Measurements from ENCODE around the gene RPS4Y2. TPM values are rescaled to one million over a fixed set of nuclear protein-coding genes. Genes with fewer than 3 reads are reported as not detected.

The RPS4Y2 gene
- total and polyA plus RNA-seq, 2 of the 13 experiments (the other 11 are each of a cell fraction or from before 2014, with no cell fraction given): not detected

DNA sequence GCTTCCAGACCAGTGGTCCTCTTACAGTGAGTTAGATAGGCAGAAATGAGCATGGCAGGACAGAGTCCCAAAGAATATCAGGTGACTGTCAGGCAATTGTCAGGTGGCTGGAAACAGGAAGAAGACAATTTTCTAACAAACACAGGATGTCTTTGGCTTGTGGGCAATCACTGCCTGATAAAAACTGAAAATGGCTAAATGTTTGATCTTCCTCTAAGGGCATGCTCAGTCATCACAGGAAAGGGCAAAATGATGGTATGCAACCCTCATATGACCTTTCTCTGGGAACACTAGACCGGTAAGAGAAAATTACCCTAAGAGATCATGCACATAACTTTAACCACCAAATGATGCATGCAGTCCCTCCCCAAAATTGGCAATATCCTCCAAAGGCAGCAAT lies 57.6 kb downstream of the RPS4Y2 start (continued):
- TF ChIP-seq ELF3 (CRISPR knock-in tag; IDR thresholded peaks at IDR 0.05) (no peak), NR1H2 (CRISPR knock-in tag; IDR thresholded peaks at IDR 0.05; ENCODE audit: borderline replicate concordance, low read depth) (no peak), ZNF552 (CRISPR knock-in tag; IDR thresholded peaks at IDR 0.05; ENCODE audit: borderline replicate concordance) (no peak), MNT (IDR thresholded peaks at IDR 0.05) (no peak), ZNF17 (CRISPR knock-in tag; IDR thresholded peaks at IDR 0.05) (no peak)

- ChIA-PET CTCF (ENCODE audit: low intra/inter-chr PET ratio, low total read pairs) (no interaction called here), POLR2A (no interaction called here)
- no TSS peak for BruUV-seq (replicated peaks)
- Histone ChIP-seq H3K4me1 (ENCODE audit: insufficient read depth, low read length) (no peaks in the 10 kb centered on the region), H3K4me3 (replicated peaks in 1 of 3; ENCODE audit: insufficient read depth in 1 of 3, low read depth in 2 of 3, low read length in 3 of 3) (no peak overlapping the region), H3K27me3 (ENCODE audit: control insufficient read depth in 1 of 2, insufficient read depth in 2 of 2, low read length in 2 of 2) (no peaks in the 10 kb centered on the region), H3K36me3 (replicated peaks in 1 of 2; ENCODE audit: control insufficient read depth in 1 of 2, insufficient read depth in 2 of 2, low read length in 2 of 2) (no peaks in the 10 kb centered on the region), H3K9ac (ENCODE audit: insufficient read depth, low read depth, low read length) (no peak overlapping the region), H3K27ac (ENCODE audit: extremely low read length, insufficient read depth, low read length) (no peak overlapping the region), H2AFZ (ENCODE audit: low read length) (no peak overlapping the region), H3K79me2 (ENCODE audit: insufficient read depth, low read length) (no peaks in the 10 kb centered on the region), H3K4me2 (ENCODE audit: low read depth, low read length) (no peak overlapping the region), H3K9me3 (ENCODE audit: low read length) (peaks cover 47% of the 10 kb centered on the region), H4K20me1 (ENCODE audit: insufficient read depth, low read length) (no peaks in the 10 kb centered on the region)
- intact Hi-C loops (cut with micrococcal nuclease; ENCODE audit: unreplicated experiment): no loop called here
- ATAC-seq (no peak), DNase-seq (ENCODE audit: low spot score) (no peak), FAIRE-seq (no peak)
- TF ChIP-seq TFDP2 (CRISPR knock-in tag; IDR thresholded peaks at IDR 0.05) (no peak), HOXA9 (CRISPR knock-in tag; IDR thresholded peaks at IDR 0.05; ENCODE audit: borderline replicate concordance) (no peak)
- no CpG with 5 or more reads among the region's 1 CpG for WGBS (ENCODE audit: low lambda C conversion rate)
- in situ Hi-C loops (cut with HindIII; ENCODE audit: extremely low pct_ligation_motif_present, low pct_unique_long_range_greater_than_20kb): no loop called here
Observed at GRCh38 chrY:20814794-20815193, 58.9 kb downstream of the RPS4Y2 start.

Measured in HepG2 (cell line).